Stimulated activated CD8-positive, alpha-beta memory T cell treated with anti-CD3 and anti-CD28 coated beads, Interleukin-2, amount 100 ng/mL, for 48 hours (primary cell): ENCODE results near the gene TPRA1.

ENCODE experiments used
- DNase-seq, 2 donors: peaks; one replicate each; pipeline ENCODE4 v3.0.0-alpha.2; 2020; ENCODE audit warnings: low read depth in 2 of 2

Gene TPRA1

DNA sequence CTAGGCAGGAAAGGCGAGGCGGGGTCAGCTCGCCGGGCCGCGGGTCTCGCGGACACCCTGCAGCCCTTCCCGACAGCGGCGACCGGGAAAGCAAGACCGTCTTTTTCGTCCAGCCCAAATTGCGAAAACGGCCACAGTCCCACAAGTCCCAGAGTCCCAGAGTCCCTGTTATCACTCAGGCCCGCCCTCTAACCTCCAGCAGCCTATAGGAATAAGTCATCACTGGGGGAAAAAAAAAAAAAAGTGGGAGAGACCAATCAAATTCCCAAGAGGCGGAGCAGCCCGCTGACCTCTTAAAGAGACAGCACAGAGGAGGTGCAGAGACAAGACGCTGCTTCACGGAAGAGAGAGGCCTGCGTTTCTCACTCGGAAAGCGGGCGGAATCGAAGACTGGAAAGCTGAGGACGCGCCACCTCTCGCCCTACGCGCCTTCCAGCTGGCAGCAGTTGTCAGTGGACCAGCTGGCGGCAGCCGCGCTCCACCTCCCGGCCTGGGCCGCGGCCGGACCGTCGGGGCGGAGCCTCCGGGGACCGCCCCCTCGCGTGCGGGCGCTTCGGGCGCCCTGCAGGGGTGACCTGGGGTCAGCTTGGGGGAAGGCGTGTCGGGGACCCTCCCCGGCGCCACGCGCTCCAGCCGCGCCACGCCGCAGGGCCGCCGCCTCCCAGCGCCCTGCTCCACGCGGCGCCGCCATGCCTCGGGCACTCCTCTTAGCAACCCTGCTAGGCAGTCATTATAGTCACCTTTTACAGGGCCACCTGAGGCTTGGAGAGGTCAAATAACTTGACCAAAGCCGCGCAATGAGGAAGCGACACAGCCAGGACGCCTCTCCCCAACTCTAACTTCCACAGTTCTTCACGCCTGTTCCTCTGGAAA lies at the start of gene TPRA1:
Gene TPRA1, minus strand, starts transcription at position 141 of the 873 bp plus-strand sequence. CDS start 10,587 bp downstream, outside the sequence.
- DNase-seq: peak; percentile 66 to 68

DNA sequence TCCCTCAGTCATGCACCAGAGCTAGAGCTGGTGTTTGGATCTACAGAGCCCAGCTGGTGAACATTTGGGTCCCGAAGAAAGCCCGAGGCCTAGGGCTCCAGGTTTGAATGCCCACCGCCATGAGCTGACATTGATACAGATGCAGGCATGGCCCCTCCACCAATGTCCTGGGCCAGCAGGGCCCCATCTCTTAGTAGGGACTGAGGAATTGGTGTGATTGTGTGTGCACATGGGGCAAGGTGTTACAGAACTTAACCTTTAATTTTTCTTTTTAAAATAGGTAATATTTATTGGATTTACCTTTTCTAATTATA lies 49.5 kb upstream of the TPRA1 start:
- DNase-seq: no peak

DNA sequence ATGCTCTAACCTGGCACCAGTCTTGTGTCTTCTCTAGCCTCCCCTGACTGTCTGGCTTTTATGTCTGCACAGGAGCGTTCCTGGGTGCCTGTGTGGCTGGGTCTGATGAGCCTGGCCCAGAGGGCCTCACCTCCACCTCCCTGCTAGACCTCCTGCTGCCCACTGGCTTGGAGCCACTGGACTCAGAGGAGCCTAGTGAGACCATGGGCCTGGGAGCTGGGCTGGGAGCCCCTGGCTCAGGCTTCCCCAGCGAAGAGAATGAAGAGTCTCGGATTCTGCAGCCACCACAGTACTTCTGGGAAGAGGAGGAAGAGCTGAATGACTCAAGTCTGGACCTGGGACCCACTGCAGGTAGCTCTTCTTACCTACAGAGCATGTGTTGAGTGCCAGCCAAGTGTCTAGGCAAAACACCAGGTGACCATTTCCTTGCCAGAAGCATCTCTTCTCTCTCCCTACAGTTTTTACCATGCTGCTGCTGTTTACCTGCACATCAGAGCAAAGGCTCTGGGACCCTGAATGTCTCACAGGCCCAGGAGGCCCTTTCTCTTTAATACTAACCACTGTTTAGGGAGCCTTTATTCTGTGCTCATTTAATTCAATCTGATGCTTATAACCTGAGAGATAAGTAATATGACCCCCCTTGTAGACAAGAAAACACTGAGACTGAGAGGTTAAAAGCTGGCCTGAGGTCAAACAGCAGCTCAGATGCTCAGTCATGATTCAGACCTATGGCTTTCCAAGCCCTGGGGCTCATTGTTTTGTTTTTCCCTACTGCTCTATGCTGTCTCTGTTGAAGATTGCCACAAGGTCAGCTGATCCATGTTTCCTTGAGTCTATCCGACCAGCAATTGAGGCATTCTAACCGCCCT lies 48.9 kb upstream of the TPRA1 start:
- DNase-seq: no peak

- DNase-seq: no peak
These were observed 47.4 kb upstream of the TPRA1 start for GRCh38 chr3:127637971-127638370.

DNA sequence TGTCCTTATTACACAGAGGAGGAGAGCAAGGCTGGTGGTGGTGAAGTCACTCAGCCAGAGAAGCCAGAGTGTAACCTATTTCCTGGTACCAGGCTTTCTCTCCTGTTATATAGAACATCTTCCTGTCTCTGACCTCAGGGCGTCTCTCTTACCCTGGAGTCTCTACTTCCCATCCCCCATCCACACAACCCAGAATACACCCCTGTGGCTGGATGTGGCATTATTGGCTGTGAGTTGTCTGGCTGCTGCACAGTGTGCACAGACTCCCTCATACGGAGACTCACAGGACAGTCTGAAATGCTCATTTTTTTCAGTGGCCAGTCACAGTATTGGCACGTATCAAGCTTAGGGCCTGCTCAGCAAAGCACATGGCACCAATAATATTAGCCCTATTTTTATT lies 47.0 kb upstream of the TPRA1 start:
- no peak for DNase-seq

DNA sequence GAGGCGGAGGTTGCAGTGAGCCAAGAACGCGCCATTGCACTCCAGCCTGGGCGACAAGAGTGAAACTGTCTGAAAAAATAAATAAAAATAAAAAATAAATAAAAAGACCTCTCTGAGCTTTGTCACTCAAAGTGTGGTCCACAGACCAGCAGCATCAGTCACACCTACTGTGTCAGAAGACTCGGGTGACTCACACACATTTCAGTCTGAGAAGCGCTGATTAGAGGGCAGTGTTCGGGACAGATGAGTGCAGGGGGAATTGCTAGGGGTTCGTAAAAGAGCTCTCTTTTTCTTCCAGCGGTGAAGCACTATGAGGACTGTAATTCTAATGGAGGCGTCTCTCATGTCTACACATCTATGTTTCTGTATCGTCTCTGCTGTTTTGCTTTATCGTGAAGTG lies 44.1 kb upstream of the TPRA1 start:
- DNase-seq: no peak

DNA sequence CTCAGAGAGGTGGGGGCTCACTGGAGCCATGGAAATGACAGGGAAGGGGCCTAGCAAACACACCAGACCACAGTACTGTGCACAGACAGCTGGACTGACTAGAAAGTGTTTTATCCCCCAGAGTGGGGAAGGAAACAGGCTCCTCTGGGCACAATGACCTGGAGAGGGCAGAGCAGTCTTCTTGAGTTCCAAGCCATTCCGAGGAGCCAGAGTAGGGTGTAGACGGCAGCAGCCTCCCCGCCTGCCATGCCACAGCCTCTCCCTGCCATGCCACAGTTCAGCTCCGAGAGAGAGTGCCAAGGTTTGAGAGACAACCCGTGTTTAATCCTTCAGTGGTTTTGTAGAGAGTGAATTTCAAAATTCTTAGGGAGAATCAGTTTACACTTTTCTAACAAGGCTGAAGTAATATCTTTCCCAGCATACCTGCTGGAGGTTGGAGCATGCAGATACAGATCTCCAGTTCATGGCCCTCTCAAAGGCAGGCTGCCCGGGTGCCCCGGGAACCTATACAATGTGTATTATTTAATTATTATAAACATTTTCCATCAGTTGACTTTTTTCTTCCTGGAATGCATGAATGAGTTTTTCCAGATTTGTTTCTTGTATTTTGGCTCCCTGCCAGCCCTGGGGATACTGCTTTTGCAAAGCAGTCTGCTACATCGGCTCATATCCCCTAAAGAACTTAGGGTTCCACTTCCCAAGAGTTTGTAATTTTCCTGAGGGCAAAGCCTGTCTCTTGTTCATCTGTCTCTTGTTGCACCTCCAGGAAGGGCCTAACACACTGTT lies 41.7 kb upstream of the TPRA1 start:
- no peak for DNase-seq

DNA sequence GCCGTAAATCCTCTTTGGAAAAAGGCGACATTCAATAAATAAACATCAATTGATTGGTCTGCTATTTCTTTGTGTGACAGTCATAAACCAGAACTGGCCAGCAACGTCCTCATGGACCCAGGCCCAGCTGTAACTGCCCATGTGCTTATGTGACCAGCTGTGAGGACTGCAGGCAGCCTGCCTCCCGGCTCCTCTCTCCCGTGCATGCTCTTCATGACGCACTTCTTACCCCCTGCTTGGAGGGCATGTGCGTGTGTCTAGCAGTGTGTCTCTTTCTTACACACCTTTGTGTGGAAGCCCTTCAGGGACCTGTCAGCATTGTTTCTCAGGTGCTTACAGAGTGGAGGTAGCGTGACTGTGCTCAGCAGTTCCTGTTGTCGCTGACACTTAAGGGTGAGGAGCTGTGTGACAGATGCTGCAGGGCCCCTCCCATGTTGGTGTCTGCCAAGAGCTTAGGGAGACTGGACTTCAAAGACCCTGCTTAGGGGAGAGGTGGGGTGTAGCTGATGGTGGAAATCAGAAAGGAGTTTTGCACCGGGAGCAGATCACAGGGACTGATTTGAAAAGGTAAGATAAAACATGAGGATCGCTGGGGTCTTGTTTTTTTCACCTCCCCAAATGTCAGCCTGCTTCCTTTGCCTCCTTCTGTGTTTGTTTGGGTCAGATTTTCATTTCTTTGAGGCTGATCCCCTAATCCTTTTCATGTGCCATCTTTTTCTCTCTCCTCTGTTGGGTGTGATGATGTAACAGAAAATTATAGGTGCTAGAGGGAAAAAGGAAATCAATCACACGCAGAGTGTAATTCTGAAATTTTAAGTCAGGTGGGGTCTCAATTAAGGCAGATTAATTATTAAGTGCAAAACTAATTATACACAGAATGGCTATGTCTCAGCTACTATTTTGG lies 40.5 kb upstream of the TPRA1 start:
- no peak for DNase-seq

- no peak for DNase-seq
These were observed 39.2 kb upstream of the TPRA1 start for GRCh38 chr3:127629467-127630403.

- peak in 1 of 2 donors; percentile 21 for DNase-seq
These were observed 38.4 kb upstream of the TPRA1 start, which contains the start of gene PODXL2 for GRCh38 chr3:127628788-127629466. PODXL2 (plus strand) TSS chr3:127629185; CDS start chr3:127629220, 35 bp downstream.

- no peak for DNase-seq
These were observed 37.9 kb upstream of the TPRA1 start for GRCh38 chr3:127628426-127628787.

- no peak for DNase-seq
These were observed 35.3 kb upstream of the TPRA1 start for GRCh38 chr3:127625821-127626220.

- DNase-seq: no peak
These were observed 33.5 kb upstream of the TPRA1 start for GRCh38 chr3:127624063-127624462.

GRCh38 chr3:127622772-127623576 lies 32.4 kb upstream of the TPRA1 start:
- no peak for DNase-seq

DNA sequence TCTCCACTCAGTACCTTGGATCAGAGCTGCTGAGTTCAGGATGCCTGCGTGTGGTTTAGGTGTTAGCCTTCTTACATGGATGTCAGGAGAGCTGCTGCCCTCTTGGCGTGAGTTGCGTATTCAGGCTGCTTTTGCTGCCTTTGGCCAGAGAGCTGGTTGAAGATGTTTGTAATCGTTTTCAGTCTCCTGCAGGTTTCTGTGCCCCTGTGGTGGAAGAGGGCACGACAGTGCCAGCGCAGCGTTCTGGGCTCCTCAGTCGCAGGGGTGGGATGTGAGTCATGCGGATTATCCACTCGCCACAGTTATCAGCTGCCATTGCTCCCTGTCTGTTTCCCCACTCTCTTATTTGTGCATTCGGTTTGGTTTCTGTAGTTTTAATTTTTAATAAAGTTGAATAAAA lies 31.5 kb upstream of the TPRA1 start:
- no peak for DNase-seq

GRCh38 chr3:127620637-127621375 lies 30.3 kb upstream of the TPRA1 start:
- DNase-seq: no peak

GRCh38 chr3:127618891-127619290 lies 28.4 kb upstream of the TPRA1 start:
- DNase-seq: no peak
